Cardiac muscle cell (in vitro differentiated cells and primary cell): Measurements from ENCODE around the gene WDR91. TPM values are rescaled to one million over a fixed set of nuclear protein-coding genes. Genes with fewer than 3 reads are reported as not detected.
"Not testable (repeated sequence)": the region's sequence is repeated elsewhere in the genome, so short reads cannot be mapped to it uniquely, and the experiment has no call there.

Experiments
- DNase-seq, 2 donors: peaks; one replicate each; pipeline versions ENCODE4 v3.0.0 to v3.0.0-alpha.2; 2010 to 2017; ENCODE audit warnings: low read depth in 1 of 2, low spot score in 1 of 2
- H3K27ac ChIP-seq: fragments of 200-600 bp; sonication (generic); 2 replicates; pipeline ENCODE4 v1.5.1; 2016
- H3K27me3 ChIP-seq: fragments of 200-600 bp; sonication (generic); 2 replicates; pipeline ENCODE4 v1.6.0; 2016; ENCODE audit warnings: control low read depth
- H3K36me3 ChIP-seq: fragments of 200-600 bp; sonication (generic); 2 replicates; pipeline ENCODE4 v1.5.1; 2016; ENCODE audit warnings: control low read depth
- H3K4me1 ChIP-seq: fragments of 200-600 bp; sonication (generic); 2 replicates; pipeline ENCODE4 v1.8.1; 2017; ENCODE audit warnings: low read depth, mild to moderate bottlenecking, mixed run types
- H3K4me3 ChIP-seq: fragments of 200-600 bp; sonication (generic); 2 replicates; pipeline ENCODE4 v1.5.1; 2016; ENCODE audit warnings: mild to moderate bottlenecking
- H3K9me3 ChIP-seq: fragments of 200-600 bp; sonication (generic); 2 replicates; pipeline ENCODE4 v1.5.1; 2017; ENCODE audit warnings: low read depth, mild to moderate bottlenecking, control low read depth
- CTCF ChIP-seq: IDR thresholded peaks from 2 replicates; pipeline ENCODE4 v1.5.1; 2012; ENCODE audit warnings: low read depth, mild to moderate bottlenecking, low read length
- polyA plus RNA-seq: library from polyadenylated mRNA; unstranded; fragments of >200 nt; fragmentation: Nextera tagmentation; extraction: Ambion mirVana; gene quantifications from 2 replicates; pipeline ENCODE4 v1.2.1, GENCODE V29; 2016
- total RNA-seq: library from RNA; depleted of rRNA; stranded (reverse); fragments of >200 nt; gene quantifications from 2 replicates; pipeline ENCODE4 v1.2.3, GENCODE V29; 2016

Gene WDR91
- total and polyA plus RNA-seq, 2 experiments from 2014 or later: 13.6 to 16.7 TPM

GRCh38 chr7:135236727-135237126 is 25.4 kb upstream of the WDR91 start:
- DNase-seq: no peak
- Histone ChIP-seq H3K4me3 (no peak overlapping the region), H3K9me3 (no peaks in the 10 kb centered on the region), H3K4me1 (no peaks in the 10 kb centered on the region), H3K27me3 (no peaks in the 10 kb centered on the region), H3K27ac (no peak overlapping the region), H3K36me3 (no peaks in the 10 kb centered on the region)
- TF ChIP-seq CTCF: no peak

GRCh38 chr7:135235841-135236240 is 24.5 kb upstream of the WDR91 start:
- H3K4me3 ChIP-seq: no peak overlapping the region
- H3K9me3 ChIP-seq: no peaks in the 10 kb centered on the region
- H3K4me1 ChIP-seq: peaks cover under 1% of the 10 kb centered on the region
- TF ChIP-seq CTCF: no peak
- H3K27ac ChIP-seq: no peak overlapping the region
- no peak for DNase-seq
- H3K36me3 ChIP-seq: no peaks in the 10 kb centered on the region
- no peaks in the 10 kb centered on the region for H3K27me3 ChIP-seq

- Histone ChIP-seq H3K4me3 (no peak overlapping the region), H3K27me3 (no peaks in the 10 kb centered on the region), H3K27ac (no peak overlapping the region), H3K36me3 (no peaks in the 10 kb centered on the region), H3K4me1 (peaks cover 10% of the 10 kb centered on the region), H3K9me3 (no peaks in the 10 kb centered on the region)
- TF ChIP-seq CTCF: no peak
- no peak for DNase-seq
Observed at GRCh38 chr7:135234727-135235126, 23.4 kb upstream of the WDR91 start.

GRCh38 chr7:135234095-135234494 is 22.8 kb upstream of the WDR91 start:
- H3K27ac ChIP-seq, H3K9me3 ChIP-seq, H3K27me3 ChIP-seq, H3K4me3 ChIP-seq, H3K36me3 ChIP-seq, H3K4me1 ChIP-seq, DNase-seq: not testable (repeated sequence)

- peaks cover 10% of the 10 kb centered on the region for H3K4me1 ChIP-seq
- no peak within 1 kb of the TSS for H3K27ac ChIP-seq
Observed at GRCh38 chr7:135233570-135233969, 22.2 kb upstream of the WDR91 start, which contains the start of gene STRA8. TSS of gene STRA8 (plus strand) at chr7:135233838. CDS start at chr7:135240525, 6,687 bp downstream.

GRCh38 chr7:135232720-135233119 is 21.4 kb upstream of the WDR91 start:
- no peak for TF ChIP-seq CTCF
- Histone ChIP-seq H3K36me3 (no peaks in the 10 kb centered on the region), H3K9me3 (no peaks in the 10 kb centered on the region), H3K4me3 (no peak overlapping the region), H3K27me3 (no peaks in the 10 kb centered on the region), H3K27ac (no peak overlapping the region), H3K4me1 (peaks cover 10% of the 10 kb centered on the region)
- no peak for DNase-seq

More at GRCh38 chr7:135233570-135233969, 22.2 kb upstream of the WDR91 start, which contains the start of gene STRA8:
- no peak for DNase-seq
- no peaks in the 10 kb centered on the region for H3K27me3 ChIP-seq
- no peak within 1 kb of the TSS for H3K4me3 ChIP-seq
- no peak for TF ChIP-seq CTCF
- H3K36me3 ChIP-seq: no peaks in the 10 kb centered on the region
- H3K9me3 ChIP-seq: no peaks in the 10 kb centered on the region
